Retina (tissue), 1 donor: ENCODE measurements around the gene TMEM237.

Experiments
- DNase-seq: peaks from one replicate; pipeline ENCODE4 v3.0.0-alpha.2; 2016

The TMEM237 gene

DNA sequence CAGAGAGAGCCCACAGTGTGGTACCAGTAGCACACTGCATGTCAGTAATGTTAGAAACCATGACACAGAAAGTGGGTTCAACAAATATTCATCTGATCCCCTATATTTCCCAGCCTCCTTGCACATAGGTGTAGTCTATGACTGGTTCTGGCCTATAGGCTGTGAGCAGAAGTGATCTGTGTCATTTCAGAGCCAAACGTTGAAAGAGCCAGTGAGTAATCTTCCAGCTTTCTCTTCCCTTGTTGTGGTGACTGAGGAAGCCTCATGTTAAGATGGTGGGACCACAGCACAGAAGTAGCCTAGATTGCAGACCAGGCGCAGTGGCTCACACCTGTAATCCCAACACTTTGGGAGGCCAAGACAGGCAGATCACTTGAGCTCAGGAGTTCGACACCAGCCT lies 4.1 kb downstream of the TMEM237 start:
- no peak for DNase-seq

DNA sequence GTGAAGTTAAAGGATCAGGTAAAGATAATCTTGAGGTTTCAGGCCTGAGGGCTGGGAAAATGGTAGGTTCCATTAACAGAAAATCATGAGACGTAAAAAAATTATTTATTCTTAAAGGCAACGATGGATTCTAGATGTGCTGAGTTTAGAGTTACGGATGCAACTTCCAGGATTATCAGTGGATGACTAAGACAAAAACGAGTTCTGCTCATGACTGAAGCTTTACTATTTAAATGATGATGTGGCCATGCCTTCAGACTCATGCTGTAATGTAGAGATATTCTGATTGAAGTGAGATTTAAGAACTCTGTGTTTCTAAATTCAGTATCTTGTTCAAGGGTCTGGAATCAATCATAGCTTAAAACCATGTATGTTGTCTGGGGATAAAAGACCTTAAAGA lies 5.0 kb downstream of the TMEM237 start:
- no peak for DNase-seq

DNA sequence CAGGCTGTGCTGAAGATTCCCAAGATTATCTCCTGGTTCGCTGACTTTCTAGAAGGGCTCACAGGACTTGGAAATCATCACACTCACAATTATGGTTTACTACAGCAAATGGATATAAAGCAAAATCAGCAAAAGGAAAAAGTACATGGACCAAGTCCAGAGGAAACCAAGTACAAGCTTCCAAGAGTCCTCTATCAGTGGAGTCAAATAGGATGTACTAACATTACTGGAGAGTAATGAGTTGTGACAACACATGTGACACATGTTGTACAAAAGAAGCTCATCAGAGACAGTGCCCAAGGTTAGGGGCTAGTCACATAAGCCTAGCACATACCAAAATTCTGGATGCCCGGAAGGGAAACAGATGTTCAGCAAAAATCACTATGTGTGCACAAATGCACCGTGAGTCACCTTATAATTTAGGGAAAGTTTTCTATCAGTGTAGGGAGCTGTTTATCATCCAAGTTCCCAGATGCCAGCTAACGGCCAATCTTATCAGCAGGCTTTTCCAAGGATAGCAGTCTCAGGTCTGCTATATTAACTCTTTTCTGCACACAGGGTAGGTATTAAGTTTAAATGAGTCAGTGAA lies 9.5 kb downstream of the TMEM237 start:
- no peak for DNase-seq

DNA sequence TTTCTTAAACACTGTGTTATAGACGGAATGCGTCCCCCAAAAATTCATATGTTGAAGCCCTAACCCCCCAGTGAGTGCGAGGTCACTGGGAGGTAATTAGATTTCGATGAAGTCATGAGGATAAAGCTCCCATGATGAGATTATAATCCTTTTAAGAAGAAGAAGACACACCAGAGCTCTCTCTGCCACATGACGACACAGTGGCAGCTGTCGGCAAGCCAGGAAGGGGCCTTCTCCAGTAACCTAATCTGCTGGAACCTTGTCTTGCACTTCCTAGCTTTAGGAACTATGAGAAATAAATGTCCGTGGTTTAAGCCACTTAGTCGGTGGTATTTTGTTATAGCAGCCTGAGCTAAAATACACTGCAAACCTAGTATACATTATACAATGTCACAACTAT lies 12.3 kb downstream of the TMEM237 start:
- DNase-seq: no peak

DNA sequence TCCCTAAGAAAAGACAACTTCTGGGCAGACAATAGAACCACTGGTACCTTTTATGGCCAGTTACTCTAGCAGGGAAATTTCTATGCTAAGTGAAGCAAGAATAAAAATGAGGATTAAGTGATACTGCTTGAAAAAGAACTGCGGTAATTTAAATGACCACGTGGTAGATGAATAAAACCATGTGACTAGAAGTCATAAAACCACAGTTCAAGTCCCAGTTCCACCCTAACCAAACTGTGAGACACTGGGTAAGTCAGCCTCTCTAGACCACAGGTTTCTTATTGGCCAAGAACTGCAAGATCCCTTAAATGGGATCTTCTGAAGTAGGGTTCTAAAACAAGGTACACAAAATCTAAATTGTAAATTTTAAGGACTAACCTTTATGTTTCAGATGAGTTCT lies 12.7 kb downstream of the TMEM237 start:
- DNase-seq: no peak

DNA sequence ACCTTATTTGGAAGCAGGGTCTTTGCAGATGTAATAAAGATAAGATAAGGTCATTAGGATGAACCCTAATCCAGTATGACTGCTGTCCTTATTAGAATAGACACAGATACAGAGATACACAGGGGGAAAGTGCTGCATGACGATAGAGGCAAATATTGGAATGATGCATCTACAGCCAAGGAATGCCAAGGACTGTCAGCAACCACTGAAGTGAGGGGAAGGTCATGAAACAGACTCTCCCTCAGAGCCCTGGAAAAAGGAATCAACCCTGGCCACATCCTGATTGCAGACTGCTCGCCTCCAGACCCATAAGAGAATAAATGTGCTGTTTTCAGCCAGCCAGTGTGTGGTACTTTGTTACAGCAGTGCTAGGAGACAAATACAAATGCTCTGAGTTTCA lies 14.8 kb downstream of the TMEM237 start:
- no peak for DNase-seq

DNA sequence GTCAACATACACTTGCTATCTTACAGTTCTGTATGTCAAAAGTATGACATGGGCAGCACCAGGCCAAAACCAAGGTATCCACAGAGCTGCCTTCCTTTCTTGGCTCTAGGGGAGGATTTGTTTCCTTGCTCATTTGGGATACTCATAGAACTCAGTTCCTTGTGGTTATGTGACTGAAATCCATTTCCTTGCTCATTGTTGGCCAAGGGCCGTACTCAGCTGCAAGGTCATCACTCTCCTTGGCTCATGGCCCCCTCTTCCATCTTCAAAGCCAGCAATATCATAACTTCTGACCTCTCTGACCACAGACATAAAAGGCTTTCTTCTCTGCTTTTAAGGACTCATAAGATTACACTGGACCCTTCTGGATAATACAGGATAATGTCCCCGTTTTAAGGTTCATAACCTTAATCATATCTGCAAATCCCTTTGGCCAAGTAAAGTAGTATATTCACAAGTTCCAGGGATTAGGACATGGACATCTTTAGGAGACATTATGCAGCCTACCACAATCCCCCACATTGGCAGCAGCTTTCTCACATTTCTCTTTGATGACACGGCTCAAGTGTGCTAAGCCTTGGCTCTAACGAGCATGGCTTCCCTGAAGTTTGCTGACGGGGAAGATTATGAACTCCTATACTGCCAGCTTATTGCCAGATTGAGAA lies 20.9 kb downstream of the TMEM237 start:
- DNase-seq: no peak

DNA sequence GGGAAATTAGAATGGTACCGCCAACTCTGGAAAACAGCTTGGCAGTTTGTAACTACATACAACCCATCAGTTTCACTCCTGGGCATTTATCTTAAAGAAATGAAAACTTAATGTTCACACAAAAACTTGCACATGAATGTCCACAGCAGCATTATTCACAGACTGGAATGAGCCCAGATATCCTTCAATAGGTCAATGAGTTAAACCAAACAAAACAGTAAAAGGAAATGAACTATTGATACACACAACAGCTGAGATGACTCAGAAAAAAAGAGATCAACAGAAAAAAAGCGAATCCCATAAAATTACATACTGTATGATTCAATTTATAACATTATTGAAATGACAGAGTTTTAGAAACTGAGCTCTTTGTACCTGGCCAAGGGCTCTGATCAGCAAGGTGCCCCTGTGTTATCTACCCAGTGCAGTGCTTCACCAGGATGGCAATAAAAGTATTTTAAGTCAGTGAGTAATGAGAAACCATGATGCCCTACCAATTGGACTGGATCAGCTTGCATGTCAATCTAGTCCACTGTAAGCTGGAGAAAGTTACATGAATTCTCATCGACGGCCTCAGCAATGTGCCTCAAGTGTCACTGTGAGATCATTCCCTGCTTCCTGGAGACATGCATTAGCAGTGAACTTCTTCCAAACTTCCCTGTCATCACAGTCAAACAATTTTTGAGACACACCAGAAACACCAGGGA lies 21.9 kb downstream of the TMEM237 start:
- DNase-seq: no peak

DNA sequence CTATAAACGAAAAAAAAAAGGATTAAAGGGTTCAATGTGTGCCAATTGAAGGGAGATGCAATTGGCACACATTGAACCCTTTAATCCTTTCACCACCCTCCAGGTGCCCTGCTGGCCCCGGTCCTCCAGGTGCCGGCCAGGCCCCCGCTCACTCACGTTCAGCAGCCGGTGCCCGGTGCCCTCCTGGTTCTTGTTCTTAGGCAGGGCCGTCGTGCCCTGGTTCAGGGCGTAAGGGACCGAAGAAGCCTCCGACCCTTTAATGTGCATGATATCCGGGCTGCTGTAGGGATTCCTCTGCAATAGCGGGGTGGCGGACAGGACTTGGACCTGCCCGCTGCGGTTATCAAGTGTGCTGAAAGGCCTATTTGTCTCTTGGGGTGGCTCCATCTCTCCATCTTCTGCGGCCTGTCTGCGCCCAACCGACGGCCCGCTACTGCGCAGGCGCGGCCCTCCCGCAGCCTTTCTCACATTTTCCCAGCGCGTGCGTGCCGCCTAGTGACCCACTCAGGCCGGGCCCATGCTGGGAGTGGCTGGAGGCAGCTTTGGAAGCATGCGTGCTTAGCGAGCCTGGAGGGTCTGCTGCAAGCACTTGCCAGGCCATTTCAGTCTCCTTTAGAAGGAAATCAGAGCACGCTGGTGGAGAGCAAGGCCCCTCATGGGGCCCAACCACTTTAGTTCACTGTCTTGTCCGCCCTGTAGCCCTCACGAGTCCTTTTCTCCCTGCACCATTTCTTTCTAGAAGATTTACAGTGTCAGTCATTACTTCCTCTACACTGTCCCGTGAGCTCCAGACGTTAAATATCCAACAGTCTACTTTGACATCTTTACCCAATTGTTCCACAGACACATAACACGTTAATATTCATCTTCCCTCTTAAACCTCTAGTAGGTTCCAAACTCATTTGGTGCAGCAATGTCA lies 24.3 kb downstream of the TMEM237 start:
- DNase-seq: peak; percentile 75

DNA sequence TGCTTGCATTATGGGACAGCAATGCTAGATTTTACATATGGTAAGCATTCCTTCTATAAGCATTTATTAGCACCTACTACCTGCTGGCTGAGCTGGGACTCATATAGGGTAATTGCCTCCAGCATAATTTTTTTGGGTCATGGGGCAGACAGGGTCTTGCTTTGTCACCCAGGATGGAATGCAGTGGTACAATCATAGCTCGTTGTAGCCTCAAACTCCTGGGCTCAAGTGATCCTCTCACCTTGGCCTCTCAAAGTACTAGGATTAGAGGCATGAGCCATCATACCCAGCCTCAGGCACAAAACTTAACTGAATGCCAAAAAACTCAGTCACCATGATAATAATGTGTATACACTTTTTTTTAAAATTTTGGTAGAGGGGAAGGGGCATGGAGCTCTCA lies 35.3 kb downstream of the TMEM237 start:
- no peak for DNase-seq

DNA sequence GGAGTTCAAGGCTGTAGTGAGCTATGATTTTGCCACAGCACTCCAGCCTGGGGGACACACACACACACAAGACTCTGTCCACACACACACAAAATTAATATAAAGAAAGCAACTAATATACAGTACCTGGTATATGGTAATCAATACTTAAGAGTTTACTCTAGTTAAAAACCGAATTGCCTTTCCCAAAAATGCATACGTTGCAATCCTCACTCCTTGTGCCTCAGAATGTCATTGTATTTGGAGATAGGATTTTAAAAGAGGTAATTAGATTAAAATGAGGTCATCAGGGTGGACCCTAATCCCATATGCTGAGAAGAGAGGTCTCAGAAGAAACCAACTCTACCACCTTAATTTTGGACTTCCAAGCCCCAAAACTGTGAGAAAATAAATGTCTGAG lies 35.7 kb downstream of the TMEM237 start:
- no peak for DNase-seq

DNA sequence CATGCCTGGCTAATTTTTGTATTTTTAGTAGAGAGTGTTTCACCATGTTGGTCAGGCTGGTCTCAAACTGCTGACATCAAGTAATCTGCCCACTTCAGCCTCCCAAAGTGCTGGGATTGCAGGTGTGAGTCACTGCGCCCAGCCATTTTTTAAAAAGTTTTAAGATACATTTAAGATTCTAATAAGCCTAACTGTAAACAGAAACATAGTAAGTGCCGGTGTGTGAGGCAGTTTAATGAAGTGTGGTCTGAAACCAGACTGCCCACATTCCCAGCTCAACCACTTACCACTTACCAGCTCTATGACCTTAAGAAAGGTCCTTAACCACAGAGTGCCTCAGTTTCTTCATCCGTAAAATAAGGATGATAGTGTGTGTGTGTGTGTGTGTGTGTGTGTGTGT lies 42.4 kb downstream of the TMEM237 start:
- no peak for DNase-seq

DNA sequence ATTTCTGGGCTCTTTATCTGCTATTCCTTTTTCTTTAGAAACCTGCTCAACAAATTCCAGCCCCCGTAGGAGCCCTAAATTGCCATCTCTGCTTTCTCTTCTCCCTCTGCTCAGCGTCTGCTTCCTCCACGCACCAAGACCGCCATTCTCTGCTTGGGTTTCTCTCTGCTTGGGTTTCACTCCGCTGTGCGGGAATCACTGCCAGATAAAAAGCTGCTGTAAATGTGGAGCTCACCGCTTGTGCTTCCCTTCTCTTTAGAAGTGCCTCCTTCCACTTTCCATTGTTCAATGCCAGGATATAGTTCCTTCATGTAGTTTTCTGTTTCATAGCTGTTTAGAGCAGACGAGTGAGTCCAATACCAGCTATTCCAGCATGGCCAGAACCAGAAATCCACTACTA lies 45.9 kb downstream of the TMEM237 start:
- DNase-seq: no peak

DNA sequence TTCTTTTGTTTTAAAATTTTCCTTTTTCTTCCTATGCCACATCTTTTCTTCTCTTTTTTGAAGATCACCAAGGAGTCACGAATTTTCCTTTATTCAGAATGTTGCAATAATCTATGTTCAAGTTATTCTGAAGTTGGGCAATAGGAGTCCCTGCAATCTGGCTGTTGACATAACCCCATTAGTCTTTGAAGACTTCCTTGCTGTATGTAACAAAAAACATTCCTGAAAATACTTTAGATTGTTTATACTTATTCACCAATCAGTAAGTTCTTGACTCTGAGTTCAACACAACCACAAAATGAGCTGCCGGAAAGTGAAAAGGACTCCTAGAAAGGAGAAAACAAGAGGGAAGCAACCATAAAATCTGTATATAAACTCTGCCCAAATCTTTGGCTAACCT lies 62.8 kb downstream of the TMEM237 start:
- no peak for DNase-seq

DNA sequence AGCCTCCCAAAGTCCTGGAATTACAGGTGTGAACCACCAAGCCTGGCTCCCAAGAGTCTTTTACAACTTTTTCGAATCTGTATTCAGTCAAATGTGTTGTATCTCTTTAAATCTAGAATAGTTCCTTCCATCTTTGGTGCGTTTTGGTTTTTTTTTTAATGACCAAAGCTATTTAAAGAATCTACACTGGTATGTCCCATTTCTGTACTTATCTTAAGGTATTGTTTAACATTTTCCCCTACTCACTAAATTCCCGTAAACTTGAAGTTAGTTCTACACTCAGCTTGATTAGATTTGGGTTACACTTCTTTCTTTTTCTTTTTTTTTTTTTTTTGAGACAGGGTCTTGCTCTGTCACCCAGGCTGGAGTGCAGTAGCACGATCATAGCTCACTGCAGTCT lies 63.8 kb downstream of the TMEM237 start:
- no peak for DNase-seq

DNA sequence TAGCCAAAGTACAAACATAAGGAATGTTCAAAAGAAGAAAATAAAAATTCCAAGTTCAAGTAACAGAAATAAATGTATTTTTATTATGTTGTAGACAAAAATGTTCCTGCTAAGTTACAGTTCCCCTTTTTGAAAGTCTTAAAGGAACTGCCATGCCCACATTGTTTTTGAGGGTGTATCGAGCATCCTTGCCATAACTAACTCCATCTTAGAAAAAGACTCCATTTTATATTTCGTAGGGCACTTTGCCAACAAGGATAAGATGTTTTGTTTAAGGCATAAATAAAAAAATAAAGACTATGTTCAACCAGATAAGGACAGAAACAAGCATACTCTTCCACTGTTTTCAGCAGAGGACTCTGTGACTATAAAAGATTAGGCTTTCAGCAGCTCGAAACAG lies 67.3 kb downstream of the TMEM237 start:
- DNase-seq: no peak

DNA sequence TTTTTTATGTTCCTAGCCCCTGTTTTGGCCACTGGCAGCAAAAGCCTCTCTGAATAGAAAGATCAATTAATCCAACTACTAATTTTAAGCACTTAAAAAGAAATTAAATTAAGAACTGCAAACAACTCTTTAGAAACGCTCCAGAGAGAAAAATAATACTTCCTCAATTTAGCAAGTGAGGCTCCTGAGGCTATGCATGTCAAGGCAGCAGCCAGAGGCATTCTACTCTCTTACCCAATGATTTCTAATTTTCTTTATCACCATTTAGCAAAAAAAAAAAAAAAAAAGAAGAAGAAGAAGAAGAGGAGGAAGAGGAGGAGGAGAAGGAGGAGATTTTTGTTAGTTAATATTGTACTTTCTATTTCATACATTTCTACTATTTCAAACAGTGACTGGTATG lies 68.5 kb downstream of the TMEM237 start:
- no peak for DNase-seq

DNA sequence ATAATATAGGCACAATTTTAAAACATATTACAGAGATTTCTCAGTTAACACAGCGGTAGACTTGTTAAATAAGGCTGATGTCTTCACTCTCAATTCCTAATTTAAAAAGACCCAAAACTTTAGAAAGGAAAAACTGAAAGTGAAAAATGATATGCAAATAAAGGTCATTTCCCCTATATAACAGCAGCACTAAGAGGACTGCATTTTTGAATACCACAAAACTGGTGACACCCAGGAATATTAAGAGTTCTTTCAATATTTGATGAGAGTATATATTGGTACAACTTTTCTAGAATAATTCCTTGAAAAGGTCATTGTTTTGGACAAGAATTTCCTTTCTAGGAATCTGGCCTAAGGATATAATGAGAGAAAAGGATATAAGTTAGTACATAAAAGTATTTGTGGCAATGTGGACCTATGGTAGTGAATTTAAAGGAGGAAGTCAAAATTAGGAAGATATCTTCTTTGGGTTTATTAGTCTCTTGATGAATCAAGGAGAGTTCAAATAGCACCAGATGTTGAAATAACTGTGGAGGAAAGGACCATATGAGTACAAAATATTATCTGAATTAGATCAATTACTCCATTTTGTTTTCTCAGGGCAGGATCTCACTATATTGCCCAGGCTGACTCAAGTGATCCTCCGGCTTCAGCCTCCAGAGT lies 70.3 kb downstream of the TMEM237 start:
- DNase-seq: no peak
